Duodenal mucosa (tissue), 2 donors: Measurements from ENCODE around the gene C10orf105.
A peak's percentile ranks its signal among the peaks of the same experiment; 100 is the strongest.

Source experiments
- H3K27ac ChIP-seq: one replicate; pipeline ENCODE4 v1.7.0; 2013; ENCODE audit warnings: low read depth, low read length
- H3K27me3 ChIP-seq, 2 donors: one replicate each; pipeline ENCODE4 v1.7.0; 2013; ENCODE audit warnings: low read length in 2 of 2, control low read depth in 1 of 2; ENCODE audit not compliant: insufficient read depth in 2 of 2, control insufficient read depth in 1 of 2
- H3K36me3 ChIP-seq, 2 donors: one replicate each; pipeline ENCODE4 v1.7.0; 2013; ENCODE audit warnings: low read length in 2 of 2, control low read depth in 1 of 2; ENCODE audit not compliant: insufficient read depth in 2 of 2, control insufficient read depth in 1 of 2
- H3K4me1 ChIP-seq, 2 donors: one replicate each; pipeline ENCODE4 v1.7.0; 2013; ENCODE audit warnings: low read length in 2 of 2, control low read depth in 1 of 2; ENCODE audit not compliant: insufficient read depth in 2 of 2, control insufficient read depth in 1 of 2
- H3K4me3 ChIP-seq, 2 donors: one replicate each; pipeline ENCODE4 v1.7.0; 2013; ENCODE audit warnings: low read length in 2 of 2, low read depth in 1 of 2
- H3K9ac ChIP-seq, 2 donors: one replicate each; pipeline ENCODE4 v1.7.0; 2013; ENCODE audit warnings: low read length in 2 of 2, low read depth in 1 of 2
- H3K9me3 ChIP-seq, 2 donors: one replicate each; pipeline ENCODE4 v1.7.0; 2013; ENCODE audit warnings: low read length in 2 of 2, control low read depth in 1 of 2; ENCODE audit not compliant: control insufficient read depth in 1 of 2

The C10orf105 gene

DNA sequence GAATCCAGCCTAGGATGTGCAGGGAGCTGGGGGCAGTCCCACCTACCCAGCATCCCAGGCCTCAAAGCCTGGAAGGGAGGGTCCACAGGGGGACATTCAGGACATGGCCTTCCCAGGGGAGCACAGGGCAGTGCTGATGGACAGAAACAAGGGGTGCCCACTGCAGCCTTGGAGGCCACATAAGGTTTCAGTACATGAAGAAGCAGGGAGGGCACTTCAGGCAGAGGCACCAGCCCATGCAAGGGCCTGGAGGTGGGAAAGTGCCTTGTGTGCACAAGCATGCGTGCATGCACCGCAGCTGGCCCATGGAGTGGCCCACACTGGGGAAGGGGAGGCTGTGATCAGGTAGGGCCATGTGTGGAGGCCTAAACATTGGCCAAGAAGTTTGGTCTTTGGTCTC lies 9.1 kb downstream of the C10orf105 start:
- Histone ChIP-seq H3K27me3 (no peaks in the 10 kb centered on the region), H3K9ac (no peak overlapping the region), H3K4me3 (no peak overlapping the region), H3K9me3 (no peaks in the 10 kb centered on the region), H3K36me3 (no peaks in the 10 kb centered on the region), H3K27ac (no peak overlapping the region), H3K4me1 (peaks cover 43 to 47% of the 10 kb centered on the region in 2 donors)

DNA sequence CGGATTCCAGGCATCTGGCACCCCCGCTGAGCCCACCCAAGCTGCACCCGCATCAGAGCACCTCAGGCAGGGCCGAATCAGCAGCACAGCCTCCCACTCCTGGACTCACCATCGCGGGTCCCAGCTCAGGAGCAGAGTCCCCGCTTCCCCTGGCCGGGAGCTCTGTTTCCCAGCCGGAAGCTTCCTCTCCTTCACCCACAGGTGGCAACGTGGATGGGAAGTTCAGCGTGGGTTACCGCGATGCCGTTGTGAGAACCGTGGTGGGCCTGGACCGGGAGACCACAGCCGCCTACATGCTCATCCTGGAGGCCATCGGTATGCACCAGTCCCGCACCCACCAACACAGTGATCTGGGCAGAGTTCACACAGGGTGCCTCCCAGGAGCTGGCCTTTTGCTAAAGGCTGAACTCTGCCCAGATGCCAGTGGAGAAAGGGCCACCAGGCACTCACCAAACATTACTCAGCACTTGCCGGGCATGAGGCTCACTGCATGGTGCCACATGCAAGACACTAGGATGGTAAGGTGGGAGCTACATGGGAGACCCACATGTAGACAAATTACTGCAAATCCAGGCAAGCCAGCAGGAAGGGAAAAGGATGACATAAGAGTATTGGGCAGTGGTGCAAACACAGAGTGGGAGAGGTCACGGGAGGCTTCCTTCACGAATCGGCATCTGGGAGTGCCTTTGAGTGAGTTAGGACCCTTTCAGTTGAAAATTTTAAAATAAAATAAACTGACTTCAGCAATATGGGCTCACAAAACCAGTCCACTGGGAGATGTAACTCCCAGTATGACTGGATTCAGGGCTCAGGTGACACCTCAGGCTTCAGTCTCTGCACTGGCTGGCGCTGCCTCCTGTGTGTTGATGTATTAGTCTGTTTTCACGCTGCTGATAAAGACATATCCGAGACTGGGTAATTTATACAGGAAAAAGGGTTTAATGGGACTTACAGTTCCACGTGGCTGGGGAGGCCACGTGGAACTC lies 10.4 kb downstream of the C10orf105 start:
- Histone ChIP-seq H3K9me3 (no peaks in the 10 kb centered on the region), H3K27me3 (no peaks in the 10 kb centered on the region), H3K4me3 (peak overlapping the region; percentile 42 to 46), H3K9ac (peak overlapping the region in 1 of 2 donors; percentile 61), H3K27ac (no peak overlapping the region), H3K4me1 (peaks cover 32 to 34% of the 10 kb centered on the region in 2 donors), H3K36me3 (no peaks in the 10 kb centered on the region)

DNA sequence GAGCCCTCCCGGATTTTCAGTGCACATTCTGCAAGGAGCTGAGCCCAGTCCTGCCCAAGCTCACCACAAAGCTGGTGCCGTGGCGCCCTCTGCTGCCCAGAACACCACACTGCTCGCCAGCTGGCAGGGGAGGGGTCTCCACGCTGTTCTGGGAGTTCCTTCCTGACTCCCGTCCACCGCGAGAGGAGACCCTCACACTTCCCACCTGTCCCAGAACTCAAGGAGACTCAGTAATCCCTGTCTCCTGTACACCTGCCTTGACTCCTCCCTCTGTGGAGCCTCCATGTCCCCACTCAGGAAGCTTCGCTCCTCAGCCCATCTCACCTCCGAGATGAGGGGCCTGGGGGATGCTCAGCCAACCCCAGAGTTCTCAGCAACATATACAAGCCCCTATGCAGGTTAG lies 11.3 kb downstream of the C10orf105 start:
- no peak overlapping the region for H3K27ac ChIP-seq

DNA sequence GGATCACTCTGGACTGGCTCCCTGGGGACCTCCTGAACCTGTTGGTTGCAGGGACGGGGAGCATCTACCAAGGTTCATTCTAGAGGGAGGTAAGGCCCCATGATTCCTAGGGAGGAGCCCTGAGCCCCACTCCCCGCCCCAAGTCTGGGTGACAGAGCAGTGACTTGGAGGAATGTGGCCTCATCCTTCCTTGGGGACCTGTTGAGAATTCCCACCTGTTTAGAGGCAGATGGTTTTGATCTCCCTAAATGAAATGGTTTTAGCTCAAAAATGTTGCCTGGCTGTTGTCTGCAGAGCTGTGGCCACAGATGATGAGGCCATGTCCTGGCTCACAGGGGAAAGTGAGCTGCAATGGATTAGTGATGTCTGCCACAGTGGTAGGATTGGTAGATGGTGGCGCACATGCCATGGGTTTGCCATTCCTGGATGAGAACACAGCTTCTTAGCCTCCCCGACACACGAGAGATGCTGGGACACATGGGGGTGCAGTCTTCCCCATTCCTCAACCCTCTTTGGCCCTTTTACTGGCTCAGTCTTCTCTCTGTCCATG lies 12.3 kb downstream of the C10orf105 start:
- Histone ChIP-seq H3K36me3 (no peaks in the 10 kb centered on the region), H3K9ac (no peak overlapping the region), H3K4me3 (no peak overlapping the region), H3K27ac (no peak overlapping the region), H3K4me1 (peaks cover 17% of the 10 kb centered on the region in 2 donors), H3K9me3 (no peaks in the 10 kb centered on the region), H3K27me3 (no peaks in the 10 kb centered on the region)

More for the DNA sequence above, 11.3 kb downstream of the C10orf105 start:
- H3K9ac ChIP-seq: peak overlapping the region in 1 of 2 donors; percentile 61
- H3K27me3 ChIP-seq: no peaks in the 10 kb centered on the region
- peak overlapping the region; percentile 42 to 46 for H3K4me3 ChIP-seq
- H3K9me3 ChIP-seq: no peaks in the 10 kb centered on the region
- peaks cover 23 to 25% of the 10 kb centered on the region in 2 donors for H3K4me1 ChIP-seq
- no peaks in the 10 kb centered on the region for H3K36me3 ChIP-seq

DNA sequence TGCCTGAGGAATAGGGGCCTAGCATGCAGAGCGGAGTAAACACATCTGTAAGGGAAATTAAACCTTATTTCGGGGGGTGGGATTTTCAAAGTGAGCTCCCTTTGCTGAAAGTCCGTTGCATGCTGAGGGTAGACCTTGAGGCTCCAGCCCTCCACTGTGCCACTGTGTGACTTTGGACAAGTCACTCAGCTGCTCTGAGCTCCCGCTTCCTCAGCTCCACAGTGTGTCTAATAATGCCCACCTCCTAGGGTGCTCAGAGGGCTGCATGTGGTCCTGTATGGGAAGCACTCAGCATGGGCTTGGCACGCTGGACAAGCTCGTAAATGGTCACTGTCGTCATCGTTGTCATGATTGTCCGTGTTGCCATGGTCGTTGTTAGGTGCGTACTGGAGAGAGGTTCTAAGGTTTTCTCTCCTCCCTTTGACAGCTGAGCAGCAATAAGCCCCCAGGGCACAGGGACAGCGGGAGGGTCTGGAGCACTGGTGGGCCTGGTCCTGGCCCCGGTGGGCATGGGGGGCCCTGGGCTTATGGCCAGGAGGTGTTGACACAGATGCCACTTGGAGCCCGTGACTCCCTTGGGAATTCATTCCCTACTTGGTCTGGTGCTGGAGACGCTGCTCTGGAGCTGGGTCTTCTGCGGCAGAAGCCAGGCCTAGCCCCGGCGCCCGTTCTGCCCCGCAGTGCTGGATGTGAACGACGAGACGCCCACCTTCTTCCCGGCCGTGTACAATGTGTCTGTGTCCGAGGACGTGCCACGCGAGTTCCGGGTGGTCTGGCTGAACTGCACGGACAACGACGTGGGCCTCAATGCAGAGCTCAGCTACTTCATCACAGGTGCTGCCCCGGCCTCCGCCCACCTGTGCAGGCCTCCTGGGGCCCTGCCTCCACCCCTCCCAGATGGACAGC lies 13.1 kb downstream of the C10orf105 start:
- peaks cover 16 to 17% of the 10 kb centered on the region in 2 donors for H3K4me1 ChIP-seq
- H3K36me3 ChIP-seq: no peaks in the 10 kb centered on the region
- no peak overlapping the region for H3K27ac ChIP-seq
- no peak overlapping the region for H3K9ac ChIP-seq
- H3K27me3 ChIP-seq: no peaks in the 10 kb centered on the region
- no peaks in the 10 kb centered on the region for H3K9me3 ChIP-seq
- H3K4me3 ChIP-seq: no peak overlapping the region

DNA sequence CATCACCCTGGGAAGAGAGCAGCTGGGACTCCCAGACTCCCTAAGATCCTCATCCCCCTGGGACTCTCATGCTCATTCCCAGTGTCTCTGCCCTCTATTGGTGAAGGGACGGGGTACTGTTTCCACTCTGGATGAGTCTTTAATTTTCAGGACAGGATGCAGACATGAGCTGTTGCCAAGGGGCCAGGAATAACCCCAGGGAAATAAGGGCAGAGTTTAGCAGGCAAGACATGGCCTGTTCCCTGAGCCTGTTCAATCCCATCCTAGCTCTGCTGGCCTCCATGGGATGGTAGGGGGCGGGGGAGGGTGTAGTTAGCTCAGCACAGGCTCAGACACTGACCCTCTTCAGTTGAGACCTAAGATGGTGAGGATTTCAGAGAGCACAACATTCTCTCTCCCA lies 14.0 kb downstream of the C10orf105 start:
- Histone ChIP-seq H3K36me3 (no peaks in the 10 kb centered on the region), H3K4me1 (peaks cover 16 to 17% of the 10 kb centered on the region in 2 donors), H3K9me3 (no peaks in the 10 kb centered on the region), H3K4me3 (no peak overlapping the region), H3K27me3 (no peaks in the 10 kb centered on the region), H3K9ac (no peak overlapping the region), H3K27ac (no peak overlapping the region)

DNA sequence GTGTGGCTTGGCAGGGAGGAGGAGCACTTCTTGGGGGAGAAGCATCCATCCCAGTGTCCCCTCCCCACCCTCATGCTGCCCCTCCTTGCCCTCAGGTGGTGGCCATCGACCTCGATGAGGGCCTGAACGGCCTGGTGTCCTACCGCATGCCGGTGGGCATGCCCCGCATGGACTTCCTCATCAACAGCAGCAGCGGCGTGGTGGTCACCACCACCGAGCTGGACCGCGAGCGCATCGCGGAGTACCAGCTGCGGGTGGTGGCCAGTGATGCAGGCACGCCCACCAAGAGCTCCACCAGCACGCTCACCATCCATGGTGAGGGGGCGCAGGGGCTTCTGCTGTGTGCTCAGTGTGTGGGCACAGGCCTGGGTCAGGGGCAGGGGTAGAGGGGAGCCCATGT lies 14.8 kb downstream of the C10orf105 start:
- Histone ChIP-seq H3K4me3 (no peak overlapping the region), H3K9me3 (no peaks in the 10 kb centered on the region), H3K4me1 (peaks cover 16 to 17% of the 10 kb centered on the region in 2 donors), H3K9ac (no peak overlapping the region), H3K36me3 (no peaks in the 10 kb centered on the region), H3K27me3 (no peaks in the 10 kb centered on the region), H3K27ac (no peak overlapping the region)

DNA sequence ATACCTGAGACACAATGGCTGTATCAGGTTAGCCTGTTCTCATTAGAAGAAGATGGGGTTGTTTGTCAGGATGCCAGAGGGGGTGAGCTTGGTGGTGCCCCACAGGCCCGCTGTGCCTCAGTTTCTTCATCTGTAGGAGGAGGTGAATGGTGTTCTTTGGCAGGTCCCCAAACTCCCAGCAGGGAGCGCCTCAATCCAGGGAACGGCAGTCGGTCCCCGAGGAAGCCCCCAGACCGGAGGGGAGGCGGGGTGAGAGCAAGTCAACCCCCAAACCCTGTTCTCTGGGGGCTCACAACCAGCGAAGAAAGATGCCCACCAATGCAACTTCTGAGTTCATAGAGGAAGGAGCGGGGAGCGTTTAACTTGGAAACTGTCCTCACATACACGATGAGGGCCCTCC lies 16.0 kb downstream of the C10orf105 start:
- Histone ChIP-seq H3K9me3 (no peaks in the 10 kb centered on the region), H3K9ac (no peak overlapping the region), H3K4me1 (peaks cover 7 to 10% of the 10 kb centered on the region in 2 donors), H3K36me3 (no peaks in the 10 kb centered on the region), H3K27ac (no peak overlapping the region), H3K4me3 (no peak overlapping the region), H3K27me3 (no peaks in the 10 kb centered on the region)

DNA sequence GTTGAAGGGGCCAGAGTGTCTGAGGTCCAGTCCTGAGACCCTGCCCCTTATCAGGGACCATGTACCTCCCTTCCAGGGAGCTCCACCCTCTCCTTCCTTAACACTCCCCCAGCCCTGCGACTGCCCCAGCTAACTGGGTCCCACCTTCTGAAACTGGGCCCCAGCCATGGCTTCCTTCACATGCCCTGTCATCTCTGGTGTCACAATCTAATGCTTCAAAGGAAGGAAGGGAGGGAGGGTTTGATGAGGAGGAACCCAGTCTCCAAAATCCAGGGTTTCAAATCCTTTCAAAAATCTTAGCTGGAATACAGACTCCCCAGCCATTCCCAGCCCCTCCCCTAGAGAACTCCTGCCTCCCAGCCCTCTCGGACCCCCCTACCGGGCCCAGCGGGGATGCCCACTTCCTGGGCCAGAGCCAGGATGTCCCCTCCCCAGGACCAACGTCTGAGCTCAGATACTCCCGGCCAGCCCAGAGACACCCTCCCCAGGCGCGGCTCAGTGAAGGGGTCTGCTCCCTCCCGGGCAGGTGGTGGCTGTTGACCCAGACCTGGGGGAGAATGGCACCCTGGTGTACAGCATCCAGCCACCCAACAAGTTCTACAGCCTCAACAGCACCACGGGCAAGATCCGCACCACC lies 18.0 kb downstream of the C10orf105 start:
- H3K27me3 ChIP-seq: no peaks in the 10 kb centered on the region

More for the DNA sequence above, 18.0 kb downstream of the C10orf105 start:
- no peak overlapping the region for H3K4me3 ChIP-seq
- peaks cover 6 to 10% of the 10 kb centered on the region in 2 donors for H3K4me1 ChIP-seq
- no peak overlapping the region for H3K27ac ChIP-seq
- H3K9me3 ChIP-seq: no peaks in the 10 kb centered on the region
- no peaks in the 10 kb centered on the region for H3K36me3 ChIP-seq
- H3K9ac ChIP-seq: no peak overlapping the region
